ENCODE measurements around the gene ATXN7.

The ATXN7 gene

DNA sequence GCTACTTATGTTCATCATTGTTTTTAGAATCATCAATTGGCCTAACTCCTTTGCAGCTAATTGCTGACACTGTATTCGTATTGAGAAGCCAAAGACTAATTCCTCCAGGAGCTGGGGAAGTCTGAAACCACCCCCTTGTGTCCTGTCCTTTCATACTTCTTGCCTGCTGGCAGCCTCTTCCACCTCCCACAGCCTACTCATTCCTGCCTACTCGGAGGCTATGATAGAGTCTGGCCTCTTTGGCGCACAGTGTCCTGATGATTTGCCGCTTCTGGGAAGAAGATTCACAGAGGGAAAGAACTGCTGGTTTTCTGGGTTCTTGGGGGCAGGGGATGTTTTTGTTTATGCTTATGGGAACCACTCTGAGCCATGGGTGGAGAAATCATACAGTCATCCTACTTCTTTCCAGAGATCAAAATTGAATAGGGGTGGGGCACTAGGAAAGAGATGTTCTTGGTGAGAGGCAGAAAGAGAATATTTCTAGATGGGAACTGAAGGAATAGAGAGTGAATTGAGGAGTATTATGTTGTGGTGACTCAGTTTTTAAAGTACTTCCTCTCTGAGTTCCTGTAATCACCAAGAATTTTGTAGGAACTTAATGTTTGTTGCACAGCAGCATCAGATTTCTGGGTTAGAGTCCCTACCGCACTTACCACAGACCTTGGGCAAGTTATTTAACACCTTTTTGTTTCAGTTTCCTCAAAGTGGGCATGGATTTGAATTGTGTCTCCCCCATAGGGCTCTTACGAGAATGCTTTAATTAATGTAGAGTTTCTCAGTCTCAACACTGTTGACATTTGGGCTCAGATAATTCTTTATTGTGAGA, 70.6 kb downstream of the ATXN7 start:
- DNase-seq: no peak

GRCh38 chr3:63936925-63937324, 73.3 kb downstream of the ATXN7 start:
- no peak for DNase-seq

DNA sequence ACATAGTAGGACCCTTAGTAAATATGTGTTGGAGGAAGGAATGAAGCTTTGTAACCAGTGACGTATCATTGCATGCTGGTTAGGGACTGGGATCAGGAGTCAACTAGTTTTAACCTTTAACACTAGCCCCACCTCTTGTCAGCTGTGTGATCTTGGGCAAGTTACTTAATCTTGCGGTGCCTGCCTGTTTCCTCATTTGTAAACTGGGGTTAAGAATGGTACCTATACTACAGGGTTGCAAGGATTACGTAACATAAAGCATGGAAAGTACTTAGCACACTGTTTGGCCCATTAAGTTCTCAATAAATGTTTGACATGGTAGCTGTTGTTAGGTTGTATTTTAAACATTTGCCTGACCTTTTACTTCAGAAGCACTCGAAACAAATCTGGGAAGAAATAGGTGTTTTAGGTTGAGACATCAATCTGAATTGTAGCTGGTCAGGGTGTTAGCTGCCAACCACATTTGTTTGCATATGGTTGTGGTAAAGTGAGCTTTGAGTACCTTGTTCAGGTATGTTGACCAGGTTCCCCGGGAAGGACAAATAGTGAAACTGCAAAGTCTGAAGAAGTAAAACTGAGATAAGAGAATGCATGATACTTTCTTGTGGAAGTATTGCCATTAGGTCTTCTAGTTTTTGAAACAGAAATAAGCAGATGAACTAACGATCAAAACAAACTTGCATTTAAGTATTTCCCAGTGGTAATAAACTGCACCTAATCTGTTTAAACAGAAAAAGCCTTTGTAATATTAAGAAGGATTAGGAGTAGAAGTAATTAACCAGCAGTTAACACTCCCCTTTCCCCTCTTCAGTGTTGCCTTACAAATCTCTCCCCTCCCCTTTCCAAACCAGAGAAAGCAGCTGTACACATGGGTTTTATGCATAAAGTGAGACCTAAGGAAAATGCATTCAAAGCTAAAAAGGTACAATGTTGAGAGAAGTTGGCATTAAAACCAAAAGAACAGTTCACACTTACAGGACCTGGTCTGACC, 74.3 kb downstream of the ATXN7 start:
- DNase-seq: no peak

DNA sequence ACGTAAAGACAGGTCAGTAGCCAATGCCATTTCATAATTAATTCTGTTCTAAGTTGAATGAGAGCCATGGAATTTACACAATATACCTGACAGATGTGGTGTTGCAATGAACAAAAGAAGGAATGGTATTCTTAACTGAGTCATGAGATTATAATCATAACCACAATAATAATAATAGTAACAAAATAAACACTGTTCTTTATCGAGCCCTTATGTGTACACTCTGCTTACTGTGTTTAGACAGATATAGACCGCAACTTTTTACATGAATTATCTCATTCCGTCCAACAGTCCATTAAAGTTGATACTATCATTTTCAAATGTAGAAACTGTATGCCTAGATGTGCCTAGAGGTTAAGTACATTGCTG, 76.7 kb downstream of the ATXN7 start:
- no peak for DNase-seq

DNA sequence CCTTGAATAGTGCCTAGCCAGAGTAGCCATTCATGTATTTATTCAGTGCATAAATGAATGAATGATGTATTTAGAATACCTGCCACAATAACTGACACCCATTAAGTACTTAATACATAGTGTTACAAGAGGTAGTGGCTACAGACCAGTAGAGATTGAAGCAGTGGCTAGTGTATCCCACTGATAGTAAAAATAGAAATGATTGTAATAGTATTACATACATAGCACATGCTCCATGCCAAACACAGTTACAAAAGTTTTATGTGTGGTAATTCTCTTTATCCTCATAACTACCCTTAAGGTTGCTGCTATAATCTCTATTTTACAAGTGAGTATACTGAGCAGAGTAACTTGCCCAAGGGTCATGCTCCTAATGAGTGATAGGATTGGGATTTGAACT, 78.9 kb downstream of the ATXN7 start:
- no peak for DNase-seq

DNA sequence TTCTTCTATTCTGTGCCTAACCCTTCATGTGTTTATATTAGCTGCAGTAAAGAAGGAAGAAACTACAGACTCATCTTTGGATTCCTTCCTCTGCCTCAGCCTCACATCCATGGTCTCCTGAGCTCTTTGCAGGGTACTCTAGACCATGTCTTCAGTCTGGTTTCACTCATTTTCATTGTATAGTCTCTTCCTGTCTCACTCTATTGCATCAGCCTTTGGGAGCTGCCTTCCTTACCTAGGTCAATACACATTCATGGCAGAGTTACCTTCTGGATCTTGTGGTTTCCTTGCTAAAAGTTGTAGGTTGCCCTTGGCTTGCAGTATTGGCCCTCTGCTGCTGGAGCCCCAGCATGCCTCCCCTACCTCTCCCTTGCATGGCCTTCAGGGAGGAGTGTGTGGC, 80.0 kb downstream of the ATXN7 start:
- DNase-seq: no peak

GRCh38 chr3:63945558-63946096, 82.0 kb downstream of the ATXN7 start:
- no peak for DNase-seq

GRCh38 chr3:63946753-63947152, 83.1 kb downstream of the ATXN7 start:
- no peak for DNase-seq

DNA sequence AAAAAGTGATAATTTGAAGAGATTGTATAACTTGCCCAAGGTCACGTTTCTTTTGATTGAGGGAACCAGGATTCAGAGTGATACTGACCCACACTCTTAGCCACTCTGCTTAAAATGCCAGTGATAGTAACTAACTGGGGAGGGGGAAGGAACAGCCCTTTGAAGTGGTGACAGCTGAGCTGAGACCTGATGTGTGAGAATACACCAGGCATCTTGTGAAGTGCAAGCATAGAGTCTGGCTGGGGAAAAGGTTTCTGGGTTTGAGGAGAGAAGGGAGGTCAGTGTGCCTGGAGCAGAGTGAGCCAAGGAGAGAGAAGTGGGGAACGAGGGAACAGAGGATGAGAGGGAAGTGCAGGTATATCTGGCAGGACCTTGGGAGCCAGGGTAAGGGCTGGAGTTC, 83.9 kb downstream of the ATXN7 start:
- no peak for DNase-seq

GRCh38 chr3:63949005-63949404, 85.3 kb downstream of the ATXN7 start:
- DNase-seq: no peak

GRCh38 chr3:63950698-63951097, 87.0 kb downstream of the ATXN7 start:
- no peak for DNase-seq

DNA sequence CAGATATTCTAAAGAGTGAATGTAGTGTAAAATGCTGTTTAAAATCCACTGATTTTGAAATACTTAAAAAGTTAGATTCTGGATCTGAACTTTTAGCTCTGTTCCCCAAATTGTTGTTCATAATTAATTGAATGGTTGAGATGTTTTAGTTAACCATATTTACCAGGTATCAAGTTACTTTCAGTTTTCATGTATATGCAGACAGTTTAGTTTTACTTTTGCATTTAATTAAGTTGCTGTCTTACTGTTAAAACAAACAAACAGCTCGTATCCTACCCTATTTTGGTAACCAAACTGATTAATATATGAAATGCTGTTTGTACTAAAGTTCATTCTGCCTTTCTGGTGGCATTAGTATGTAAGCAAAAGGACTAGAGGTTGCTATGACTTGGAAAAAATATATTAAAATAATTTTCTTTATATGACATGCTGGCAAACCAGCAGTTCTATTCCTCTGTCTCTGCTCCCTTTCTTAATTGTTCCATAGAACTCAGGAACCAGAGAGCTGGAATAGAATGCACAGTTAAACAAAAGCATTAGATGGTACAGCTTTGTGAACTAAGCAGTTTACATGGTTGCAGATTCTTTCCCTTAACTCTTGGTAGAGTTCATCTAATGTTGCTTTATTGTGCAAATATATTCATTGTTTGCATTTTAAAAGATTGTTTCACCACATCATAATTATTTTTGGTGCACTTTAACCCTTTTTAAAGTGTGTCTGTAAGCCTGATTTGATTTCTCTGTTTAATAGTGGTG, 88.0 kb downstream of the ATXN7 start:
- DNase-seq: no peak

DNA sequence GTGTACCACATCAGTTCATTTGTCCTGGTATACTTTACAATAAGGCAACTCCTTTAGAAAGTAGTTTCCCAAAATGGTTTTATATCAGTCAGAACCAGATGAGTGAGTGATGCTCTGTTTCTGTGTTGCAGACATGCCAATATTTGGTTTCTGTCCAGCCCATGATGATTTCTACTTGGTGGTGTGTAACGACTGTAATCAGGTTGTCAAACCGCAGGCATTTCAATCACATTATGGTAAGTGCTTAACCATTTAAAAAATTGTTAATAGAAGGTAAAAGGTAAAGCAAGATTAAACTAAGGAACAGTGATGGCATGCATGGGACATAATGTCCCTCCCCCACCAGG, 88.6 kb downstream of the ATXN7 start:
- DNase-seq: no peak

DNA sequence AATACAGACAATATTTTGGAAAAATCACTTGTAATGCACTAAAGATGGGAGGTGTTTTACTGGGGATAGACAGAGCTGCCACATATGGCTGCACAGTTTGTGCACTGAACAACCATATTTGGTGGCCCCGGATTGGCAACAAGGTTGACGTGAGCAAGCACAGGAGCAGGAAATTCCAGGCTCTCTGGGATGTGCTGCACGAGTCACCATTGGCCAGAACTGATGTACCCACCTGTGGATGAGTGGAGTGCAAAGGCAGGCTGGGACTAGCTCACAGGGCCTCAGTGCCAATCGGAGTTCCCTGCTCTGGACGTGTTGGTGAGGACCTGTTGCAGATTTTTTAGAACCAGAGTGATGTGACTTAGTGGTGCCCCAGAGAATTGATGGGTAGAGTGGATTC, 90.5 kb downstream of the ATXN7 start:
- no peak for DNase-seq

DNA sequence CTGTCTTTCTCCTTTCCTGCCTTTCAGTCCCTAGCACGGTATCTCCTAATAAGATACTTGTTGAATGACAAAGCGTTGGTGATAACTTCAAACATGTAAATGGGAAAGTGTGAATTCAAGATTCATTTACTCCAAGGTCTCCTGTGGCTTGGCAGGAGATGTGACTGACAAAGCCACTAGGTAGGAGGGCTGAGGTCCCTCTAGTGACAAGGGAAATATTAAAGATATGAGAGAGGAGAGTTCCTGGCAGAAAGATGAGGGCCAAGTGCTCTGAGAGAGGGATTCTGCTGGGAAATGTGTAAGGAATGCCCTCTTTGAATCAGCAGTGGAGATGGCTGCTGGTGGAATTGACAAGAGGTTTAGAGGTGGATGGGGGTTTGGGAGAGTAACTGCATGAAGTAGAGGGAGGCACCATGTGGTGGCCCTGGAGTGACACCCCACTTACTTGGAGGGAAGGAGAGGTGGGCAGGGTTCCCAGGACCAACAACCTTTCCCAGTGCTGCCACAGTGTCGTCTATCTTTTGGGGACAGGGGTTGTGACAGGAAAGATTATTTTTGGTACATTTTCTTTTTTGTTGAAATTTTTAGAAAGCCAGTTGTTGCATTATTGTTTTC, 91.5 kb downstream of the ATXN7 start:
- DNase-seq: no peak

- DNase-seq: no peak
Observed at GRCh38 chr3:63955830-63956545, 92.3 kb downstream of the ATXN7 start.

DNA sequence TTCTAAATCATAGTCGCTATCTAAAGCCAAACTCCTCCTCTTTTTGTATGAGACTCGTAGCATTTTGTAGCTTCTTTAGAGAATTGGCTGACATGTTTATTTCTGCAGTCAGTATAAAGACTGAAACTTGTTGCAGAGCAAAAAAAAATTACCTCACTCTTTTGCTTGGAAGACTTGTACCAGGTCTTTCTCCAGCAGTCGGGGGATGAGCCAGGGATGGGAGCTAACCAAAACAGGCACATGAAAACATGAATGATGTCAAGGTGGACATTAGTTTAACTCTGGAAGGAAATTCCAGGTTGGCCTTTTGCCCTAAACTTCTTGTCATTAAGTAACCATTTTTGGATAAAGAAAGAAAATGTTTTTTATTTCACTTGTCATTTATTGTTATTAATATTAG, 95.5 kb downstream of the ATXN7 start:
- no peak for DNase-seq

DNA sequence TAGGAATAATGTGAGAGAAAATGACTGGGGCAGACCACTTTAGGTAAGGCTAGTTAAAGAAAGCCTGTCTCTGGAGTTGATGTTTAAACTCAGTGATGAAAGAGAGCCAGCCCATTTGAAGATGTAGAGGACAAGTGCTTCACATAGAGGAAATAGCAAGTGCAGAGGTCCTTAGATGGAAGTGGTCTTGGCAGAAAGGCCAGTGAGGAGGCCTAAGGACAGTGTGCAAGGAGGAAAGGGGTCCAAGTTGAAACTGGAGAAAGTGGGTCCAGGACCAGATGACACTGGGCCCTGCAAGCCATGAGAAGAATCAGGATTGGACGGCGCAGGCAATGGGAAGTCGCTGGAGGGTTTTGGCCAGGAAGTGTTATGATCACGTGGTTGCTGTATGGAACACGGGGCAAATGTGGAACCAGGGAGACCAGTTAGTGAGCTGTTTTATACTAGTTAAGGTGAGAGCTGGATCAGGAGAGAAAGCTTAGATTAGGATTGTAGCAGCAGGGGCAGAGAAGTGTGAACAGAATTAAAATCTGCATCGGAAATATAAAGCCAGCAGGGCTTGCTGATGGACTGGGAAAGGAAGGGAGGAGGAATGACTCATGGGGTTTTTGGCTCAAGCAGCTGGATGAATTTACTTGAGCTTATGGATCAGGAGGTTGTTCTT, 96.5 kb downstream of the ATXN7 start:
- DNase-seq: no peak

GRCh38 chr3:63961891-63962290, 98.2 kb downstream of the ATXN7 start:
- no peak for DNase-seq

DNA sequence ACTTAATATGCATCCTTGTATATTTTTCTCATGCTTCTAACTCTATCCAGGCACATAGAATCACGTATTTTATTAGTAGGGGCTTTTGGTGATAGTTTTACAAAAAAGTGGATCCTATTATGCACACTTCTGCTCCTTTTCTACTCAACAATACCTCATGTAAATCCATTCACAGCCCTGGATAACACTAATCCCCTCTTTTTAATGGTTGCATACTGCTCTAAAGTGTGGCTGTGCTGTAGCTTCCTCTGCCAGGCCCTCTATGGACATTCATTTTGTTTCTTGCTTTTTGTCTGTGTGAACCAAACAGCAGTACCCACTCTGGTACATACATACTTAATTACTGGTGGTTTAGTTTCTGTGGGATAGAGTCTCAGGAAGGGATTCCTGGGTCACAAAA, 99.8 kb downstream of the ATXN7 start:
- no peak for DNase-seq

All from NCI-H2081 treated with DMSO at 0.1 percent for 48 hours (cell line).